ENCODE data around the gene BACH2. TPM values are rescaled to one million over a fixed set of nuclear protein-coding genes. Genes with fewer than 3 reads are reported as not detected.

BACH2 gene
- total and polyA plus RNA-seq, 2 of the 8 experiments (the other 6 are each of a cell fraction or from before 2014, with no cell fraction given): 1.9 to 5.9 TPM

GRCh38 chr6:90090866-90091265 lies 205.8 kb downstream of the BACH2 start (continued):
- TF ChIP-seq, protein P1, sequence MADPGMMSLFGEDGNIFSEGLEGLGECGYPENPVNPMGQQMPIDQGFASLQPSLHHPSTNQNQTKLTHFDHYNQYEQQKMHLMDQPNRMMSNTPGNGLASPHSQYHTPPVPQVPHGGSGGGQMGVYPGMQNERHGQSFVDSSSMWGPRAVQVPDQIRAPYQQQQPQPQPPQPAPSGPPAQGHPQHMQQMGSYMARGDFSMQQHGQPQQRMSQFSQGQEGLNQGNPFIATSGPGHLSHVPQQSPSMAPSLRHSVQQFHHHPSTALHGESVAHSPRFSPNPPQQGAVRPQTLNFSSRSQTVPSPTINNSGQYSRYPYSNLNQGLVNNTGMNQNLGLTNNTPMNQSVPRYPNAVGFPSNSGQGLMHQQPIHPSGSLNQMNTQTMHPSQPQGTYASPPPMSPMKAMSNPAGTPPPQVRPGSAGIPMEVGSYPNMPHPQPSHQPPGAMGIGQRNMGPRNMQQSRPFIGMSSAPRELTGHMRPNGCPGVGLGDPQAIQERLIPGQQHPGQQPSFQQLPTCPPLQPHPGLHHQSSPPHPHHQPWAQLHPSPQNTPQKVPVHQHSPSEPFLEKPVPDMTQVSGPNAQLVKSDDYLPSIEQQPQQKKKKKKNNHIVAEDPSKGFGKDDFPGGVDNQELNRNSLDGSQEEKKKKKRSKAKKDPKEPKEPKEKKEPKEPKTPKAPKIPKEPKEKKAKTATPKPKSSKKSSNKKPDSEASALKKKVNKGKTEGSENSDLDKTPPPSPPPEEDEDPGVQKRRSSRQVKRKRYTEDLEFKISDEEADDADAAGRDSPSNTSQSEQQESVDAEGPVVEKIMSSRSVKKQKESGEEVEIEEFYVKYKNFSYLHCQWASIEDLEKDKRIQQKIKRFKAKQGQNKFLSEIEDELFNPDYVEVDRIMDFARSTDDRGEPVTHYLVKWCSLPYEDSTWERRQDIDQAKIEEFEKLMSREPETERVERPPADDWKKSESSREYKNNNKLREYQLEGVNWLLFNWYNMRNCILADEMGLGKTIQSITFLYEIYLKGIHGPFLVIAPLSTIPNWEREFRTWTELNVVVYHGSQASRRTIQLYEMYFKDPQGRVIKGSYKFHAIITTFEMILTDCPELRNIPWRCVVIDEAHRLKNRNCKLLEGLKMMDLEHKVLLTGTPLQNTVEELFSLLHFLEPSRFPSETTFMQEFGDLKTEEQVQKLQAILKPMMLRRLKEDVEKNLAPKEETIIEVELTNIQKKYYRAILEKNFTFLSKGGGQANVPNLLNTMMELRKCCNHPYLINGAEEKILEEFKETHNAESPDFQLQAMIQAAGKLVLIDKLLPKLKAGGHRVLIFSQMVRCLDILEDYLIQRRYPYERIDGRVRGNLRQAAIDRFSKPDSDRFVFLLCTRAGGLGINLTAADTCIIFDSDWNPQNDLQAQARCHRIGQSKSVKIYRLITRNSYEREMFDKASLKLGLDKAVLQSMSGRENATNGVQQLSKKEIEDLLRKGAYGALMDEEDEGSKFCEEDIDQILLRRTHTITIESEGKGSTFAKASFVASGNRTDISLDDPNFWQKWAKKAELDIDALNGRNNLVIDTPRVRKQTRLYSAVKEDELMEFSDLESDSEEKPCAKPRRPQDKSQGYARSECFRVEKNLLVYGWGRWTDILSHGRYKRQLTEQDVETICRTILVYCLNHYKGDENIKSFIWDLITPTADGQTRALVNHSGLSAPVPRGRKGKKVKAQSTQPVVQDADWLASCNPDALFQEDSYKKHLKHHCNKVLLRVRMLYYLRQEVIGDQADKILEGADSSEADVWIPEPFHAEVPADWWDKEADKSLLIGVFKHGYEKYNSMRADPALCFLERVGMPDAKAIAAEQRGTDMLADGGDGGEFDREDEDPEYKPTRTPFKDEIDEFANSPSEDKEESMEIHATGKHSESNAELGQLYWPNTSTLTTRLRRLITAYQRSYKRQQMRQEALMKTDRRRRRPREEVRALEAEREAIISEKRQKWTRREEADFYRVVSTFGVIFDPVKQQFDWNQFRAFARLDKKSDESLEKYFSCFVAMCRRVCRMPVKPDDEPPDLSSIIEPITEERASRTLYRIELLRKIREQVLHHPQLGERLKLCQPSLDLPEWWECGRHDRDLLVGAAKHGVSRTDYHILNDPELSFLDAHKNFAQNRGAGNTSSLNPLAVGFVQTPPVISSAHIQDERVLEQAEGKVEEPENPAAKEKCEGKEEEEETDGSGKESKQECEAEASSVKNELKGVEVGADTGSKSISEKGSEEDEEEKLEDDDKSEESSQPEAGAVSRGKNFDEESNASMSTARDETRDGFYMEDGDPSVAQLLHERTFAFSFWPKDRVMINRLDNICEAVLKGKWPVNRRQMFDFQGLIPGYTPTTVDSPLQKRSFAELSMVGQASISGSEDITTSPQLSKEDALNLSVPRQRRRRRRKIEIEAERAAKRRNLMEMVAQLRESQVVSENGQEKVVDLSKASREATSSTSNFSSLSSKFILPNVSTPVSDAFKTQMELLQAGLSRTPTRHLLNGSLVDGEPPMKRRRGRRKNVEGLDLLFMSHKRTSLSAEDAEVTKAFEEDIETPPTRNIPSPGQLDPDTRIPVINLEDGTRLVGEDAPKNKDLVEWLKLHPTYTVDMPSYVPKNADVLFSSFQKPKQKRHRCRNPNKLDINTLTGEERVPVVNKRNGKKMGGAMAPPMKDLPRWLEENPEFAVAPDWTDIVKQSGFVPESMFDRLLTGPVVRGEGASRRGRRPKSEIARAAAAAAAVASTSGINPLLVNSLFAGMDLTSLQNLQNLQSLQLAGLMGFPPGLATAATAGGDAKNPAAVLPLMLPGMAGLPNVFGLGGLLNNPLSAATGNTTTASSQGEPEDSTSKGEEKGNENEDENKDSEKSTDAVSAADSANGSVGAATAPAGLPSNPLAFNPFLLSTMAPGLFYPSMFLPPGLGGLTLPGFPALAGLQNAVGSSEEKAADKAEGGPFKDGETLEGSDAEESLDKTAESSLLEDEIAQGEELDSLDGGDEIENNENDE (IDR thresholded peaks at IDR 0.05; ENCODE audit: insufficient replicate concordance, low read length): no peak
- TF ChIP-seq POU5F1 (IDR thresholded peaks at IDR 0.05; ENCODE audit: low read depth, low read length): no peak
- no peak for TF ChIP-seq RXRA (IDR thresholded peaks at IDR 0.05; ENCODE audit: insufficient read depth, low read depth, low read length)
- TF ChIP-seq EP300 (IDR thresholded peaks at IDR 0.05; ENCODE audit: borderline replicate concordance in 1 of 2, low read depth in 2 of 2, low read length in 2 of 2): no peak
- TF ChIP-seq SP2 (IDR thresholded peaks at IDR 0.05; ENCODE audit: low read length): no peak
- TF ChIP-seq SIRT6 (IDR thresholded peaks at IDR 0.05; ENCODE audit: low read length): no peak
- TF ChIP-seq POLR2A (IDR thresholded peaks at IDR 0.05; ENCODE audit: control extremely low read depth in 1 of 2, low read depth in 2 of 2, low read length in 2 of 2): no peak
- TF ChIP-seq, protein P2, sequence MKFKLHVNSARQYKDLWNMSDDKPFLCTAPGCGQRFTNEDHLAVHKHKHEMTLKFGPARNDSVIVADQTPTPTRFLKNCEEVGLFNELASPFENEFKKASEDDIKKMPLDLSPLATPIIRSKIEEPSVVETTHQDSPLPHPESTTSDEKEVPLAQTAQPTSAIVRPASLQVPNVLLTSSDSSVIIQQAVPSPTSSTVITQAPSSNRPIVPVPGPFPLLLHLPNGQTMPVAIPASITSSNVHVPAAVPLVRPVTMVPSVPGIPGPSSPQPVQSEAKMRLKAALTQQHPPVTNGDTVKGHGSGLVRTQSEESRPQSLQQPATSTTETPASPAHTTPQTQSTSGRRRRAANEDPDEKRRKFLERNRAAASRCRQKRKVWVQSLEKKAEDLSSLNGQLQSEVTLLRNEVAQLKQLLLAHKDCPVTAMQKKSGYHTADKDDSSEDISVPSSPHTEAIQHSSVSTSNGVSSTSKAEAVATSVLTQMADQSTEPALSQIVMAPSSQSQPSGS (IDR thresholded peaks at IDR 0.05; ENCODE audit: low read length): no peak
- no peak for TF ChIP-seq KDM4A (IDR thresholded peaks at IDR 0.05; ENCODE audit: low read depth, low read length, severe bottlenecking)
- TF ChIP-seq FOSL1 (IDR thresholded peaks at IDR 0.05; ENCODE audit: insufficient read depth, low read depth, low read length): no peak
